Central memory CD8-positive, alpha-beta T cell (primary cell): ENCODE measurements around the gene NALCN.

Experiments
- ATAC-seq: fragments of 150-1000 bp; cut with Tn5 transposase; replicated peaks from 2 replicates; pipeline ENCODE4 v1.10.0; 2022; ENCODE audit warnings: mild to moderate bottlenecking, moderate FRiP score, moderate number of reproducible peaks; ENCODE audit not compliant: poor library complexity, severe bottlenecking; ENCODE audit errors: extremely low read depth
- DNase-seq, 2 donors: peaks; one replicate each; pipeline ENCODE4 v3.0.0; 2021; ENCODE audit warnings: low spot score in 2 of 2
- H3K27ac Mint-ChIP-seq: one replicate; pipeline ENCODE4 v1.8.0; 2022; ENCODE audit warnings: low read depth, mild to moderate bottlenecking, moderate library complexity, mixed read lengths
- H3K27me3 Mint-ChIP-seq: one replicate; pipeline ENCODE4 v1.8.0; 2022; ENCODE audit warnings: mixed read lengths
- H3K36me3 Mint-ChIP-seq: one replicate; pipeline ENCODE4 v1.8.0; 2022; ENCODE audit warnings: mild to moderate bottlenecking, moderate library complexity, mixed read lengths; ENCODE audit not compliant: insufficient read depth
- H3K4me1 Mint-ChIP-seq: one replicate; pipeline ENCODE4 v1.8.0; 2022; ENCODE audit warnings: mixed read lengths
- H3K4me3 Mint-ChIP-seq: one replicate; pipeline ENCODE4 v1.8.0; 2022; ENCODE audit warnings: mild to moderate bottlenecking, moderate library complexity, mixed read lengths
- H3K9me3 Mint-ChIP-seq: one replicate; pipeline ENCODE4 v1.8.0; 2022; ENCODE audit warnings: mixed read lengths

Gene NALCN

DNA sequence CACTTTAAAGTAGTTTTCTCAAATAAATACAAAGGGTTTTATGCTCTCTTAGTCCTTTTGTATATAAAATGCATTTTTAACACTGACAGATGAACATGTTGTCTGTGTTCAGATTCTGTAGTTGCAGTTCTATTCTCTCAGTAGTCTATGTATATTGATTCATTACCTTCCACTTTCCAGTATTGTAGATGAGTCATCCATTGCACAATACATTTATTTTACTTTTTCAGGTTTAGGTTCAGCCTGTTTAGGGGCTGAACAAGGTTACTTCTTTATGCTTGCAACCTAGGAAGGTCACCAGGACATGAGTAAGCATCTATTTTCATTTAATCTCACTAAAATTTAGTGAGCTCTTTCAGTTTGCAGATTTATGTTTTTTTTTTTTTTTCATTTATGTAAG lies 173.6 kb downstream of the NALCN start:
- H3K36me3 Mint-ChIP-seq = no peaks in the 10 kb centered on the region
- no peaks in the 10 kb centered on the region for H3K4me1 Mint-ChIP-seq
- no peak for DNase-seq
- ATAC-seq = no peak
- H3K27me3 Mint-ChIP-seq = peaks cover 2% of the 10 kb centered on the region
- H3K9me3 Mint-ChIP-seq = no peaks in the 10 kb centered on the region
- no peak overlapping the region for H3K4me3 Mint-ChIP-seq
- H3K27ac Mint-ChIP-seq = no peak overlapping the region

GRCh38 chr13:101238555-101238954 lies 177.8 kb downstream of the NALCN start:
- ATAC-seq (no peak), DNase-seq (no peak)

DNA sequence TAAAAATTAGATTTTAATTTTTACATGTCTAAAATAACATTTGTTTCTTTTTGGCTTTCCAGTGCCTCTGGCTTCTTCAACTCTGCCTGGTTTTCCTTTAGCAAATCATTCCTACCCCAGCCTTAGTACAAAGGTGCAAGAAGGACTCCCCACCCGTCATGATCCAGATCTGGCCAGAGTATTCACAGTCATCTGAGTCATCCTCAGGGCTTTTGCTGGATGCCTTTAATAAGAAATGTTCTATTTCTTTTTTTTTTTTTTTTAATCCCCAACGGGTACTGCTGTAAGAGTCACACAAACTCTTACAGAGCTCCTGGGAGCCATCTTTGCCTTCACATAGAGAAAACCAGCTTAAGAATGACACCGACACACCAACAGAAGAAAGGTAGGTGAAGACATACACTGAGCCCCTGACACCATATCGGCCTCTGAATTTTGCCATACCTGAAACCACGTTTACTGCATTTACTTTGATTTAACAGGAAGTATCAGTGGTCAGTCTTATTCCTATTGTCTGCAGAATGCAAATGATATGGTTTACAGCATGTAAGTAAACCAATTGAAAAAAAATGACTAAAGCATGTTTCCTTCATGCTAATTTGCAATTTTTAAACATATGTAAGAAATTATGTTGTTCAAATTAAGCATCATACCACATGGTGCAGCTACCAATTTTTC lies 184.4 kb downstream of the NALCN start:
- peaks cover 9% of the 10 kb centered on the region for H3K9me3 Mint-ChIP-seq
- DNase-seq (no peak), ATAC-seq (no peak)
- H3K27me3 Mint-ChIP-seq = no peaks in the 10 kb centered on the region
- no peaks in the 10 kb centered on the region for H3K4me1 Mint-ChIP-seq
- no peaks in the 10 kb centered on the region for H3K36me3 Mint-ChIP-seq
- H3K4me3 Mint-ChIP-seq = no peak overlapping the region
- no peak overlapping the region for H3K27ac Mint-ChIP-seq

More at GRCh38 chr13:101238555-101238954, 177.8 kb downstream of the NALCN start:
- H3K27ac Mint-ChIP-seq = no peak overlapping the region
- no peaks in the 10 kb centered on the region for H3K9me3 Mint-ChIP-seq
- no peak overlapping the region for H3K4me3 Mint-ChIP-seq
- H3K4me1 Mint-ChIP-seq = no peaks in the 10 kb centered on the region
- no peaks in the 10 kb centered on the region for H3K27me3 Mint-ChIP-seq
- no peaks in the 10 kb centered on the region for H3K36me3 Mint-ChIP-seq

DNA sequence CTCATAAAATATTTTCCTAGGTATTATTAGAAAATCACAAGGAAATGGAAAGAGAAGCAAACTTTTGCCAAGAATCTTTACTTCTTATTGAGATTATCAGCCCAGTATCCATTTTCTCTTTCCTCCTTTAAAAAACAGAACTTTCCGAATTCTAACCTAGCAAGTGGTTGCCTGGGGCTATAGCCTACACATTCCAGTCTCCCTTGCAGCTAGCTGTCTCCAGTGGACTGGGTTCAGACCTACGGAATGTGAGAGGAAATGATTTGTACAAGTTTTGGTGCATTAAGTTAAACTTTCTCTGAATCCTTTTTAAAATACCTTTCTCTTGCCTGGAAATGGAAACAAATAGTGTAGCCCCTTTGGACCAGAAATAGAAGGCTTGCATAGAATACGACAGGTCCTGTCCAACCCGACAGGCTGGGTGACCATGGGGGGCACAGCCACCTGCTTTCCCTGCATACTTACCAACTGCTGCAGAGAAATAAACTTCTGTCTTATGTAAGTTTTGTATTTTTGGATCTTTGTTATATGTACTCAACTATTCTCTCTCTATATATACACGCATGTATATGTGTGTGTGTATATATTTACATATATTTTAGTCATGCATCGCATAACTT lies 185.9 kb downstream of the NALCN start:
- no peaks in the 10 kb centered on the region for H3K36me3 Mint-ChIP-seq
- DNase-seq (no peak), ATAC-seq (no peak)
- no peak overlapping the region for H3K4me3 Mint-ChIP-seq
- H3K4me1 Mint-ChIP-seq = no peaks in the 10 kb centered on the region
- no peak overlapping the region for H3K27ac Mint-ChIP-seq
- H3K27me3 Mint-ChIP-seq = no peaks in the 10 kb centered on the region
- H3K9me3 Mint-ChIP-seq = peaks cover 15% of the 10 kb centered on the region

- no peaks in the 10 kb centered on the region for H3K36me3 Mint-ChIP-seq
- DNase-seq (no peak), ATAC-seq (no peak)
- no peaks in the 10 kb centered on the region for H3K4me1 Mint-ChIP-seq
- no peak overlapping the region for H3K27ac Mint-ChIP-seq
- no peaks in the 10 kb centered on the region for H3K9me3 Mint-ChIP-seq
- H3K4me3 Mint-ChIP-seq = no peak overlapping the region
- H3K27me3 Mint-ChIP-seq = no peaks in the 10 kb centered on the region
These were observed 196.6 kb downstream of the NALCN start for GRCh38 chr13:101219609-101220265.

DNA sequence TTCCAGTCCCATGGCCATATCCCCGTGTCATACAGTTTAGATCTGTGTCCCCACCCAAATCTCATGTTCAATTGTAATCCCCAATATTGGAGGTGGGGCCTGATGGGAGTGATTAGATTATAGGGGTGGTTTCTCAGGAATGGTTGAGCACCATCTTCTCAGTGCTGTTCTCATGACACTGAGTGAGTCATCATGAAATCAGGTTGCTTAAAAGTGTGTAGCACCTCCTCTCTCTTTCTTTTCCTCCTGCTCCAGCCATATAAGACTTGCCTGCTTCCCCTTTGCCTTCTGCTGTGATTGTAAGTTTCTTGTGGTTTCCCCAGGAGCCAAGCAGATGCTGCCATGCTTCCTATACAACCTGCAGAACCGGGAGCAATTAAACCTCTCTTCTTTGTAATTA lies 197.8 kb downstream of the NALCN start:
- H3K27me3 Mint-ChIP-seq = no peaks in the 10 kb centered on the region
- no peak overlapping the region for H3K4me3 Mint-ChIP-seq
- H3K4me1 Mint-ChIP-seq = no peaks in the 10 kb centered on the region
- DNase-seq (no peak), ATAC-seq (no peak)
- no peaks in the 10 kb centered on the region for H3K9me3 Mint-ChIP-seq
- H3K36me3 Mint-ChIP-seq = no peaks in the 10 kb centered on the region
- no peak overlapping the region for H3K27ac Mint-ChIP-seq

DNA sequence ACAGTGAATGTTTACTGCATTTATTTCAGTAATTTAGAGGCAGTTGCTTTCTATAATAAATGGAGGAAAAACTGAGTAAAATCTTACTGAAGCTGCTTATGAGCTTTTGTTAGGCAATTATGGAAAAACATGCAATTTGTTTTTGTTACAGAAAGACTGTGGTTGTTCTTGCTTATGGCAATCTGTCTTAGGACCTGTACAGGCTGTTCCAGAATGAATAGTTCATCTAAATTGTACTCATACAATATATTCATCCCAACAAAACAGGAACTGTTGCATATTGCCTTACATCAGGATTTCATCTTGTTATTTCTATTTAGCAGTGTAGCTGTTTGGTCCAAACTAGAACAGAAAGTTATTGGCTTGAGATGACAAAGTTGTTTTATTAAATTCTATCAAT lies 199.2 kb downstream of the NALCN start:
- Mint-ChIP-seq H3K27me3 (no peaks in the 10 kb centered on the region), H3K27ac (no peak overlapping the region), H3K4me1 (no peaks in the 10 kb centered on the region), H3K36me3 (no peaks in the 10 kb centered on the region), H3K4me3 (no peak overlapping the region), H3K9me3 (no peaks in the 10 kb centered on the region)
- ATAC-seq = no peak
- no peak for DNase-seq

DNA sequence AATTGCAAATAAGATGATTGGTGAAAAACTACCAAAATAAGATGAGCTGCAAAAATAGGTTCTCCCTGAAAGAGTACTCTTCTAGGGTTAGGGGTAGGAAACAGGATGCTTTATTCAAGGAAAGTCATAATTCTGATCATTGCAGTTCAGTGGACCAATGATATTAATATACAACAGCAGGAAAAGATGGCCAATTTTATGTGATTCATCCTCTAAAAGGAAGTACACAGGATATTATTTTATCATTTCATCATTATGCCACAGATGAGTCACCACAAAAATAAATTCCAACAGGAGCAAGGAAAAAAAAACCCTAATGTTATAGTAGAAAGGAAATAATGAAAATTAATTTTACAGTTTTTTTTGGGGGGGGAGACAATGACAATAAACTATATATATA lies 205.0 kb downstream of the NALCN start:
- DNase-seq (no peak), ATAC-seq (no peak)
- H3K27me3 Mint-ChIP-seq = no peaks in the 10 kb centered on the region
- H3K36me3 Mint-ChIP-seq = no peaks in the 10 kb centered on the region
- H3K9me3 Mint-ChIP-seq = peaks cover 6% of the 10 kb centered on the region
- no peak overlapping the region for H3K27ac Mint-ChIP-seq
- H3K4me1 Mint-ChIP-seq = no peaks in the 10 kb centered on the region
- H3K4me3 Mint-ChIP-seq = no peak overlapping the region

DNA sequence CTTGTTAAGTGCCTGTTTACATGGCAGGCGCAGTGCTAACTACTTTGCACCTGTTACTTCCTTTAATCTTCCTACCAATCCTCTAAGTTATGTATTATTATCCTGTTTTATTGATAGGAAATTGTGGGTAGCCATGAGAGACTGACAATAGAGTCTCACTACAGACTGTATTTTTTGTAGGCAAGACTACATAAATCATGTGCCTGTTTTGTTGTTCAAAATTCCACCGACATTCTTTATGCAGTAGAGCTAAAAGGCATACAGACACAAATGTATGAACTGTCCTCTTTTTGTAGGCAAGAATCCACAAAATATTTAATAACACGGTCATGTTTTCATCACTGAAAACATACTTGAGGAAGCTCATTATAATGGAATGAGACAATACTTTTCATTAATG lies 205.5 kb downstream of the NALCN start:
- Mint-ChIP-seq H3K27me3 (no peaks in the 10 kb centered on the region), H3K27ac (no peak overlapping the region), H3K9me3 (peaks cover 6% of the 10 kb centered on the region), H3K36me3 (no peaks in the 10 kb centered on the region), H3K4me3 (no peak overlapping the region), H3K4me1 (no peaks in the 10 kb centered on the region)
- DNase-seq = no peak
- ATAC-seq = no peak

DNA sequence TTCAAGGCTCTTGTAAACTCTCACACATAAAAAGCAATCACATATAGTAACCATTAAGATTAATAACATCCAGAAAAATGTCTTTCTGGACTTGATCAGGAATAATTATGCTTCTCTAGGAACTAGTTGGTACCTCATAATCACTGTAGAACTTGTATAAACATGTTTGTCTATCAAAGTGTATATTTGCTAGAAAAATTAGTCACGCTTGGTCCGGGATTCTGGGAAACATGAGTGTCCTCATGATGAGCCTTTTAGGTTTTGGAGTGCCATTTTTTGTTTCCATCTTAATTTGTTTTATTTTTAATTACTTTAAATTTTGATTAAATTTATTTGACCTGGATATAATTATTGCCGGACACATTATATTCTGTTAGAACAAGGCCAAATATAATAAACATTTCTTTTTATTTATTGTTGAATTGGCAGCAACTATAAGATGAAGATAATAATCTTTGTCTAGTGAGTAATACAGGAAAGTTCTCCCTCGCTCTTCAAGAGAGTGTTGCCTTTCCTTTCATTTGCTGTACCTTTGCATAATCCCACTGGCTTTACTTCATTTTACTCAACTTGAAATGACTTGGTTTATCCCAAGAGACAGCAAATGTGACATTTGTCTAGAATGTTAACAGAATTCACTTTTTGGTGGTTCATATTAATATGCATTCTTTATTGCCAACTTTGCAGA lies 207.0 kb downstream of the NALCN start:
- Mint-ChIP-seq H3K27me3 (no peaks in the 10 kb centered on the region), H3K9me3 (peaks cover 6% of the 10 kb centered on the region), H3K27ac (no peak overlapping the region), H3K4me3 (no peak overlapping the region), H3K36me3 (no peaks in the 10 kb centered on the region), H3K4me1 (no peaks in the 10 kb centered on the region)
- no peak for DNase-seq
- ATAC-seq = no peak

GRCh38 chr13:101205408-101205807 lies 210.9 kb downstream of the NALCN start:
- H3K9me3 Mint-ChIP-seq = peaks cover 6% of the 10 kb centered on the region
- no peak overlapping the region for H3K27ac Mint-ChIP-seq
- no peaks in the 10 kb centered on the region for H3K4me1 Mint-ChIP-seq
- no peaks in the 10 kb centered on the region for H3K36me3 Mint-ChIP-seq
- peaks cover 2% of the 10 kb centered on the region for H3K27me3 Mint-ChIP-seq
- no peak overlapping the region for H3K4me3 Mint-ChIP-seq
- DNase-seq = no peak
- ATAC-seq = no peak

GRCh38 chr13:101204270-101205020 lies 211.9 kb downstream of the NALCN start:
- peaks cover 10% of the 10 kb centered on the region for H3K27me3 Mint-ChIP-seq
- H3K4me3 Mint-ChIP-seq = no peak overlapping the region
- DNase-seq (no peak), ATAC-seq (no peak)
- peaks cover 14% of the 10 kb centered on the region for H3K9me3 Mint-ChIP-seq
- H3K4me1 Mint-ChIP-seq = no peaks in the 10 kb centered on the region
- H3K27ac Mint-ChIP-seq = no peak overlapping the region
- H3K36me3 Mint-ChIP-seq = no peaks in the 10 kb centered on the region
